ENCODE measurements around the gene PIM1.

Gene PIM1

GRCh38 chr6:37171201-37171969 is 1.4 kb downstream of the PIM1 start:
- TF ChIP-seq GATA1 (IDR thresholded peaks at IDR 0.05; ENCODE audit: low read depth, low read length) (no peak), POLR2A (IDR thresholded peaks at IDR 0.05; ENCODE audit: low read length) (no peak)
- DNase-seq, result peak; percentile 75 to 84

DNA sequence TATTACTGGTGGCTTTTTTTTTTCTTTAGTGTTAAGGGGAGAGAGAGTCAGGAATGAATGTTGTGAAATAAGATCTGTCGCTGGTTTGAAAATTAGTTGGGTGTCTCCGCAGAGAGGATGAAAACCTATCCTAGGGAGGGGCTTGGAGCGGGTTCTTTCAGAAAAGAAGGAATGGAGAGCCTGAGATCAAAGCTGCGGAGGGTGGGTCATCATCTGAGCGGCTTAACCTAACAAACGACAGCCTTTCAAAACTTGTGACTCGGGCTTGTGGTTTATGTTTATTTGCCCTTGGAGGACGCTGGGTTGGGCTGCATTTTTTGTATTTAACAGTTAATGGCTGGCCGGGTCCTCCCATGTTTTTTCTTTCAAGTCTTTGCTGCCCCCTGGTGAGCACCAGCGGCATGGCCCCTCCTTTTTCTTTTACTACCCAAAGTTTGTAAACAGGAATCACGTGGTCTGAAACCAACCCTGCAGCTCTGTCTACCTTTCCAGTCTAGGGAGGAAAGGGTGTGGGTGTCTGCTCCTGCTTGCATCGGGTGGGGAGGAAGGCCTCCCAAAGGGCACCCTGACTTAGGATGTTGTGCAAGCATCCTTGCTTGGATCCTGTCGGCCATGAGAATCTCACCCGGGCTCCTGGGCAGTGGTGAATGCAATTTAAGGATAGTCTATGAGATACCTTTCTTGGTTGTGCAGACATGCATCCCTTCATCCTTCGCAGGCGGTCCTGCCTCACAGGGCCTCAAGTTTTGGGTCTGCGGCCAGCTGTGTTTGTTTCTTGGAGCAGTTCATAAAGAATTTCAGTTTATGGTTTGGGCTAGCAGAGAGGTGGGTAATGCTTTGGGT is 2.2 kb downstream of the PIM1 start:
- TF ChIP-seq GATA1 (IDR thresholded peaks at IDR 0.05; ENCODE audit: low read depth, low read length) (no peak), POLR2A (IDR thresholded peaks at IDR 0.05; ENCODE audit: low read length) (peak; percentile 87)
- peak; percentile 92 to 96 for DNase-seq

- DNase-seq, result peak in 1 of 2 experiments; percentile 68
- TF ChIP-seq GATA1 (IDR thresholded peaks at IDR 0.05; ENCODE audit: low read depth, low read length) (no peak), POLR2A (IDR thresholded peaks at IDR 0.05; ENCODE audit: low read length) (no peak)
Observed at GRCh38 chr6:37172912-37173492, 3.0 kb downstream of the PIM1 start.

GRCh38 chr6:37173493-37174195 is 3.7 kb downstream of the PIM1 start:
- DNase-seq, result peak; percentile 72 to 86
- TF ChIP-seq GATA1 (IDR thresholded peaks at IDR 0.05; ENCODE audit: low read depth, low read length) (no peak), POLR2A (IDR thresholded peaks at IDR 0.05; ENCODE audit: low read length) (peak; percentile 77)

DNA sequence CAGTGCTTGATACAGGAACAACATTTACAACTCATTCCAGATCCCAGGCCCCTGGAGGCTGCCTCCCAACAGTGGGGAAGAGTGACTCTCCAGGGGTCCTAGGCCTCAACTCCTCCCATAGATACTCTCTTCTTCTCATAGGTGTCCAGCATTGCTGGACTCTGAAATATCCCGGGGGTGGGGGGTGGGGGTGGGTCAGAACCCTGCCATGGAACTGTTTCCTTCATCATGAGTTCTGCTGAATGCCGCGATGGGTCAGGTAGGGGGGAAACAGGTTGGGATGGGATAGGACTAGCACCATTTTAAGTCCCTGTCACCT is 4.2 kb downstream of the PIM1 start:
- TF ChIP-seq POLR2A (IDR thresholded peaks at IDR 0.05; ENCODE audit: low read length) (no peak), GATA1 (IDR thresholded peaks at IDR 0.05; ENCODE audit: low read depth, low read length) (no peak)
- peak in 1 of 2 experiments; percentile 66 for DNase-seq

DNA sequence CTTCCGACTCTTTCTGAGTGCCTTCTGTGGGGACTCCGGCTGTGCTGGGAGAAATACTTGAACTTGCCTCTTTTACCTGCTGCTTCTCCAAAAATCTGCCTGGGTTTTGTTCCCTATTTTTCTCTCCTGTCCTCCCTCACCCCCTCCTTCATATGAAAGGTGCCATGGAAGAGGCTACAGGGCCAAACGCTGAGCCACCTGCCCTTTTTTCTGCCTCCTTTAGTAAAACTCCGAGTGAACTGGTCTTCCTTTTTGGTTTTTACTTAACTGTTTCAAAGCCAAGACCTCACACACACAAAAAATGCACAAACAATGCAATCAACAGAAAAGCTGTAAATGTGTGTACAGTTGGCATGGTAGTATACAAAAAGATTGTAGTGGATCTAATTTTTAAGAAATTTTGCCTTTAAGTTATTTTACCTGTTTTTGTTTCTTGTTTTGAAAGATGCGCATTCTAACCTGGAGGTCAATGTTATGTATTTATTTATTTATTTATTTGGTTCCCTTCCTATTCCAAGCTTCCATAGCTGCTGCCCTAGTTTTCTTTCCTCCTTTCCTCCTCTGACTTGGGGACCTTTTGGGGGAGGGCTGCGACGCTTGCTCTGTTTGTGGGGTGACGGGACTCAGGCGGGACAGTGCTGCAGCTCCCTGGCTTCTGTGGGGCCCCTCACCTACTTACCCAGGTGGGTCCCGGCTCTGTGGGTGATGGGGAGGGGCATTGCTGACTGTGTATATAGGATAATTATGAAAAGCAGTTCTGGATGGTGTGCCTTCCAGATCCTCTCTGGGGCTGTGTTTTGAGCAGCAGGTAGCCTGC is 4.8 kb downstream of the PIM1 start:
- peak in 1 of 2 experiments; percentile 64 for DNase-seq
- TF ChIP-seq POLR2A (IDR thresholded peaks at IDR 0.05; ENCODE audit: low read length), result no peak
- no peak for TF ChIP-seq GATA1 (IDR thresholded peaks at IDR 0.05; ENCODE audit: low read depth, low read length)

- DNase-seq, result peak; percentile 65 to 67
- peak; percentile 87 for TF ChIP-seq POLR2A (IDR thresholded peaks at IDR 0.05; ENCODE audit: low read length)
- TF ChIP-seq GATA1 (IDR thresholded peaks at IDR 0.05; ENCODE audit: low read depth, low read length), result no peak
Observed at GRCh38 chr6:37175332-37176267, 5.6 kb downstream of the PIM1 start.

DNA sequence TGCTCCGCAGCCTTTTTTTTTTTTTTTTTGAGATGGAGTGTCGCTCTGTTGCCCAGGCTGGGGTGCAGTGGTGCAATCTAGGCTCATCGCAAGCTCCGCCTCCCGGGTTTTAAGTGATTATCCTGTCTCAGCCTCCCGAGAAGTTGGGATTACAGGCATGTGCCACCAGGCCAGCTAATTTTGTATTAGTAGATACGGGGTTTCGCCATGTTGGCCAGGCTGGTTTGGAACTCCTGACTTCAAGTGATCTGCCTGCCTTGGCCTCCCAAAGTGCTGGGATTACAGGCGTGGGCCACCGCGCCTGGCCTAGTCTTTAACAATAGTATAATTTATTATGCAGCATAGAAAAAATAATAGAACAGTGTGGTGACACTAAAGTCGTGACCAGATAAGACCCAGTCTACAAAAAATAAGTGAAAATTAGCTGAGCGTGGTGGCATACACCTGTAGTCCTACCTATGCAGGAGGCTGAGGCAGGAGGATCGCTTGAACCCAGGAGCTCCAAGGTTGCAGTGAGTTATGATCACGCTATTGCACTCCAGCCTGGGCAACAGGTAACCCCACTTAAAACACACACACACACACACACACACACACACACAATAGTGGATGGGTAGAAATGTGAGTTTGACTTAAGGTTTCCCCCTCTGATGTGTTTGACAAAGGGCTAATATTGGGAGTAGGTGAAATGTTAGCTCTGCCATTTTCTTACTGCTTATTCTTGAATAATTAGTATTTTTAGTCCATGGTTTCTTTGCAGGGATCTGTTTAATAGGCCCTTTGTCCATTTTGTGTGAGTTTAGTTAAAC is 6.5 kb downstream of the PIM1 start:
- DNase-seq, result peak; percentile 56 to 70

DNA sequence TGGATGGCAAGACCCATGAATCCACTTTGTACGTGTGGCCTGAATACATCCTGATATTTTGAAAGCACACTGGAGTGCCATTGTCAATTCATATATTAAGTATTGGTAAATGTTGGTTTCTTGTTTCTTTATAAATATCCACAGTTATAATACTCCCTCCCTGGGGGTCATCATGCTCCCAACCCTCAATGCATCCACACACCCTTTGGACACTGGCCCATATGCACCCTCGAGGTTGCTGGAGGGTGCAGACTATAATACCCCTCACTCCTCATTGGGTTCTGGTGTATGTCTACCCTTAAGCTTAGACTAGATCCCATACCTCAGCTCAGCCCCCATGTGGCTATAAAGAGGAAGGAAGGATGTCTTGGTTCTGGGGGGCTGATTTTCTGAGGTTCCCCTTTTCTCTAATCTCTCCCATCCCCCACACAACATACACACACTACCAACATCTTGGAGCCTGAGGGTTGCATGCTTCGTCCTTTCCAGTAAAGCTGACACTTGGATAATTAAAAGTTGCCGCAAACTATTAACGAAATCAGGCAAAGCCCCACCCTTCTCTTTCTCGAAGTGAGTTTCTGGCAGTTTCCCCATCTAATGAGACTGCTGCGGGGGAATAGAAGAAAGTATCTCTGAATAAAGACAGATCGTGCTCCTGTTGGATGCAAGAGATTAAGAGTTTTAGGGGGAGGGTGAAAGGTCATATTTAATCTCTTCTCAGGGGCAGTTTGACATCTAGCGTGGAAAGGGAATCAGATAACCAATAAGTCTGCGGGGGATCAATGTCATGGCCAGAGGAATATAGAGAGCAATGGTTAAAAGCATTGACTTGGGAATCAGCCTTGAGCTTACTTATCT is 7.4 kb downstream of the PIM1 start:
- peak; percentile 75 to 80 for DNase-seq
- TF ChIP-seq POLR2A (IDR thresholded peaks at IDR 0.05; ENCODE audit: low read length) (peak; percentile 49), GATA1 (IDR thresholded peaks at IDR 0.05; ENCODE audit: low read depth, low read length) (no peak)

More for the DNA sequence above, 6.5 kb downstream of the PIM1 start:
- TF ChIP-seq POLR2A (IDR thresholded peaks at IDR 0.05; ENCODE audit: low read length), result peak; percentile 79
- no peak for TF ChIP-seq GATA1 (IDR thresholded peaks at IDR 0.05; ENCODE audit: low read depth, low read length)

DNA sequence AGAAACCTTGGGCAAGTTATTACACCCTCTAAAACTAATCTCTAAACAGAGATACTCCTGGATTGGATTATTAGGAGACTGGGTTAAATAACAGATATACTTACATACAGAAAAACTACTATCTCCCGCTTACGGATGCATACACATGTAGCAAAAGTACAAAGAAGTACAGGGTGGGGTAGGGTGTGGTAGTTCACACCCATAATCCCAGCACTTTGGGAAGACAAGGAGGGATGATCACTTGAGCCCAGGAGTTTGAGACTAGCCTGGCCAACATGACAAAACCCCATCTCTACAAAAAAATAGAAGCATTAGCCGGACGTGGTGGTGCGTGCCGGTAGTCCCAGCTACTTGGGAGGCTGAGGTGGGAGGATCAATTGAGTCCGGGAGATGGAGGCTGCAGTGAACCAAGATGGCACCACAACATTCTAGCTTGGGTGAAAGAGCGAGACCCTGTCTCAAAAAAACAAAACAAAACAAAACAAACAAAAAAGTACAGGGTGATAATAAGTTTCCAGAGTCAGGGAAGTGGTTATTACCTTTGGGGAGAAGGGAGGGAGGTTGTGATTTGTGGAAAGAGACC is 8.1 kb downstream of the PIM1 start:
- TF ChIP-seq GATA1 (IDR thresholded peaks at IDR 0.05; ENCODE audit: low read depth, low read length) (no peak), POLR2A (IDR thresholded peaks at IDR 0.05; ENCODE audit: low read length) (no peak)
- DNase-seq, result no peak
